GM19193 (cell line): ENCODE results near the gene RNF113A.

Experiments used
- POLR2A ChIP-seq: IDR thresholded peaks from 4 replicates; pipeline ENCODE4 v1.6.1; 2011; ENCODE audit not compliant: insufficient read depth, insufficient read length; ENCODE audit errors: extremely low read depth

RNF113A gene

DNA sequence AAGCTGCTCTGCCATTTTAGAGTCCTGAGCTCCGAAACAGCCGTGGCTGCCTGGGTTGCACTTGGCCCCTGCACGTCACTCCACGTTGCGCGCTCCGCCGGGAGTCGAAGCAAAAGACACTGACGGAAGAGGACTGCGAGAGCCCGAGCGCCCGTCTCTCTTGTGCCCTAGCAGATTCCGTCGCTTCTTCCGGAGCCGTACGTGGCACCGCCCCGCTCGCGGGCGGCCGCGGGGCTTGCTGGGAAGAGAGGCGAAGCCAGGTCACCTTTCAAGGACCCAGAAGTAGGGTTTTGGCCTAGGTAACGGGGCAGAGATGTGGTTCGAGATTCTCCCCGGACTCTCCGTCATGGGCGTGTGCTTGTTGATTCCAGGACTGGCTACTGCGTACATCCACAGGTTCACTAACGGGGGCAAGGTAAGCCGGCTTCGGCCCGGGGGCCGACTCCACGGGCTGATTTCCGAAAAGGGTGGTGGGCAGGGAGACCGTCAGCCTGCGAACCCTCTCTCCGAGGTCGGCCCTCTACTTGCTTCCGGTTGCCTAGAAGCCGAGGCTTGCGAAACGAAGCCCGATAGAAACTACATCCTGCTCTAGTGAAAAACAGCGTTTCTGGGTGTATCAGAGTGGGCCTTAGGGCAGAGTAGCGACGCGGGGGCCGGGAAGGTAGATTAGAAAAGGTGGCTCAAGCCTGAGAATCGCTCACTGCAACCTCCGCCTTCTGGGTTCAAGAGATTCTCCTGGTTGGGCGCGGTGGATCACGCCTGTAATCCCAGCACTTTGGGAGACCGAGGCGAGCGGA is at the start of gene RNF113A, which contains the start of gene NDUFA1:
TSS of gene RNF113A (minus strand) at position 135 of the 797 bp plus-strand sequence. CDS start at position 15, 120 bp downstream.
TSS of gene NDUFA1 (plus strand) at position 234 of the 797 bp plus-strand sequence. CDS start at position 314, 80 bp downstream.
- TF ChIP-seq POLR2A, result peak; percentile 86

DNA sequence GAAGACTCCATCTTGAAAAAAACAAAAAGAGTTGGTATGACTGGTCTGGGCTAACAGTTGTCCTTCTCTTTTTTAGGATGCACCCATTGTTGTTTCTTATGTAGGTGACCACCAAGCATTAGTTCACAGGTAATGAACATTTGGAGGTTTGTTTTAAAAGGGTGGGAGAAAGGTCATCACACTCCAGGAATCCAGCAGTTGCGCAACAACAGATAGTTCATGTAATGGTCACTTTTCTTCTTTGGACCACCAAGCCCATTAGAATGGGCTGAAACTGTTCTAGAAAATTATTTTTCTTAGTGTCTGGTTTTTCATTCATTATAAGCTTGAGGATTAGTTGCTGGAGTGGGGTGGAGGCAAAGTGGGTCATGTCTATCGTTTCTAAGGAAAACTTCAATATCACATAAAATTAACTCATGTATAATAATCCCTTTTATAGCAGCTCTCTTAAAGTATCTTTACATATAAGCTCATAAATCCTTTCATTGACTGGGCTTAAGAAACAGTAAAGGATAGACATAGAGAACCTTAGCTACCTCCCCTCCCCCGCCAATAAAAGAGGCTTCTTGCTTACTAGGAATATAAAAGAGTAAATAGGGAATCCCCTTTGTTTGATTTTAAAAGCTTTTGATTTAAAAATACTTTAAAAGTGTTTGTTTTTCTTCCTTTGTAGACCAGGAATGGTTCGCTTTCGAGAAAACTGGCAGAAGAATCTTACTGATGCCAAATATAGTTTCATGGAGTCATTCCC is 48.5 kb upstream of the RNF113A start:
- TF ChIP-seq POLR2A, result no peak

DNA sequence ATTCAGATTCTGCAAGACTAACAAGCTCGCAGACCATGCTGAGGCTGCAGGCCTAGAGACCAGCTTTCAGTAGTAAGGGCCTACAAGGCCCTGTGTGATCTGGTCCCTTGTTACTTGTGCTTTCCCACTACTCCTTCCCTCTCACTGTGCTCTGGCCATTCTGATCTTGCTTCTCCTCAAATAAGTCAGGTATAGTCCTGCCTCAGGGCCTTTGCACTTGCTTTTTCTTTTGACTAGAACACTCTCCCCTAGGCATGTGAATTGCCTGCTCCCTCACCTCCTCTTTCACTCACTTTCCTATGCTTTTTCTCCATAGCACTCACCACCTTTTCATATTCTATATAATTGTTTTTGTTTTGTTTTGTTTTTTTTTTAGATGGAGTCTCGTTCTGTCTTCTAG is 46.3 kb upstream of the RNF113A start:
- no peak for TF ChIP-seq POLR2A

DNA sequence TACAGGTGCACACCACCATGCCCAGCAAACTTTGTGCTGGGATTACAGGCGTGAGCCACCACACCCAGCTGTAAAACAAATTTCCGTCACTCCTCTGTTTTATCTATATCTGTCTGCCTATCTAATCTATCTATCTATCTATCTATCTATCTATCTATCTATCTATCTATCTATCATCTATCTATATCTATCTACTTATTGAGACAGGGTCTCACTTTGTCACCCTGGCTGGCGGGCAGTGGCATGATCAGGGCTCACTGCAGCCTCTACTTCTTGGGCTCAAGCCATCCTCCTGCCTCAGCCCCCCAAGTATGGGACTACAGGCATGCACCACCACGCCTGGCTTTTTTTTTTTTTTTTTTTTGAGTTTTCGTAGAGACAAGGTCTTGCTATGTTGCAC is 44.8 kb upstream of the RNF113A start:
- no peak for TF ChIP-seq POLR2A

DNA sequence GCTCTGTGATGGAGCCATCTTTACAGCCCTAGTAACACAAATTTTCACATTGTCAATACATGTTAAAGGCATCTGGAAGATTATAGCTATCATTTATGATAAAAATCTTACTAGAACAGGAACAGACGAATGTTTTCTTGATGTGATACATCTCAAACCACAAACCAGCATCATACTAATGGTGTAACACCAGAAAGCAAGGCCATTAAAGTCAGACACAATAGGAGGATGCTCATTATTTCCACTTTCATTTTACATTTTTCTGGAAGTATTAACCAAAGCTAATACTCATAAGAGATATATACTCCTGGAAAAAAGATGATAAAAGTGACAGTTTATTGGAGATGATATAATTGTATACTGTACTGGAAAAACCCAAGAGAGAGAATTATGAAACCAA is 29.4 kb upstream of the RNF113A start:
- no peak for TF ChIP-seq POLR2A

DNA sequence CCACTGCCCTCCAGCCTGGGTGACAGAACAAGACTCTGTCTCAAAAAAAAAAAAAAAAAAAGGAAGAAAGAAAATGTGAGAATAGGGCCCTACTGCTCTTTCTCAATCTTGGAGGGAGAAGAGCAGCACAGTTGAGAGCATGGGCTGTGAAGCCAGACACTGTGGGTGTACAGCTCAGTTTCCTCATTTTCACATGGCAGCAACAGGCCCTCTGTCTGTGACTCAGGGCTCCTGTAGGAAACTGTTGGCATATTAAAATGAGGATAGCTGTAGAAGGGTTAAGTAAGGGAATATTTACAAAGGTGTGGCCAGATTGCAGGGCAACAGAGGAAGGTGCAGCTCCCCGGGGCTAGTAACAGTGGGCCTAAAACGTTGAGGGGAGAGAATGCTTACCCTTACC is 27.6 kb upstream of the RNF113A start:
- TF ChIP-seq POLR2A, result no peak

DNA sequence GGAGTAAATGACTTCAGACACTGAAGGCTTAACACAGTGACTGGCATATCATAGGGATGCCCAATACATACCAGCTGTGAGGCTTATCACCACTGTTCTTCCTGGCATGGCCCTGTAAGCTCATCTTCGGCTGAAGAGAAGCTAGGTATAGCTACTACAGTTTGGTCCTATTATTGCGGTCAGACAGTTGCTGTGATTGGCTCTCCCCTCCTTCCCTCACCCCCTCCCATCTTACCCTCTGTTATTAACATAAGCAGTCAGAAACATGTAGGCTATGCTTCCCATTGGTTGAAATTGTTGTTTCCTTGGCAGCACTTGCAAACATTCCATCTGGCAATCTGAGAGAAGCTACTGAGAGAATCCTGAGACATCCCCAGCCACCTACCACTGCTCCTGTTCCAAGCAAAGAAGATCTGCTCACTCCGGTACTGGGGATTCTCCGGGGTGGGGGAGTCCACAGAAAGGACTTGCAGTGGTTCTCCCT is 24.4 kb upstream of the RNF113A start, which contains the start of gene AKAP14:
TSS of gene AKAP14 (plus strand) at position 51 of the 484 bp plus-strand sequence. CDS start 7,331 bp downstream, outside the sequence.
- no peak for TF ChIP-seq POLR2A

DNA sequence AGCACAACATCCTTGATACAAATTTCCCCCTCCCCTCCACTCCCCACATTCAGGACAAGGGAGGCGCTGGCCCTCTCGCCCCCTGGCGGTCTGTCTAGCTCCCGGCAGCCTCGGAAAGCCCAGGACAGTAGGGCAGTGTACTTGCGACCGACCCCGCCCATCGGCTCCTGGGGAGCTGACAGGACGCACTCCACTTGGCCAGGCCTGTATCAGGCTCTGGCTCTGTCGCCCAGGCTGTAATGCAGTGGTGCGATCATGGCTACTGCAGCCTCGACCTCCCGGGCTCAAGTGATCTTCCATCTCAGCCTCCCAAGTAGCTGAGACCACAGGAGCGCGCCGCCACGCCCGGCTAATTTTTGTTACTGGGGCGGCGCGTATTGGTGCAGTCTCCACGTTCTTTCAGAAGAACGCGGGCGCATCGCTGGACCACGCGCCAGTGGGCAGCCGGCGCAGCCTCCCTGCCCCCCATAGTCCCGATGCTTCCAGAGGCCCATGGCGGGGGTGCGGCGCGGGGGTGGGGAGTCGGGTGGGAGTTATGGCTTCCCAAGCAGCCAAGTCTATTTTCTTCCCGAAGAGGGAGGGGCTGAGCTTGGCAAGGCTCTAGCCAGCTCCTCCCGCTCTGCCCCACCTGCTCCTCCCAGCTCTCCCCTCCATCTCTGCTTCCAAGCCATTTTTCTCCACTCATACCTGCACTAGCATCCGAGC is 16.3 kb upstream of the RNF113A start:
- no peak for TF ChIP-seq POLR2A

DNA sequence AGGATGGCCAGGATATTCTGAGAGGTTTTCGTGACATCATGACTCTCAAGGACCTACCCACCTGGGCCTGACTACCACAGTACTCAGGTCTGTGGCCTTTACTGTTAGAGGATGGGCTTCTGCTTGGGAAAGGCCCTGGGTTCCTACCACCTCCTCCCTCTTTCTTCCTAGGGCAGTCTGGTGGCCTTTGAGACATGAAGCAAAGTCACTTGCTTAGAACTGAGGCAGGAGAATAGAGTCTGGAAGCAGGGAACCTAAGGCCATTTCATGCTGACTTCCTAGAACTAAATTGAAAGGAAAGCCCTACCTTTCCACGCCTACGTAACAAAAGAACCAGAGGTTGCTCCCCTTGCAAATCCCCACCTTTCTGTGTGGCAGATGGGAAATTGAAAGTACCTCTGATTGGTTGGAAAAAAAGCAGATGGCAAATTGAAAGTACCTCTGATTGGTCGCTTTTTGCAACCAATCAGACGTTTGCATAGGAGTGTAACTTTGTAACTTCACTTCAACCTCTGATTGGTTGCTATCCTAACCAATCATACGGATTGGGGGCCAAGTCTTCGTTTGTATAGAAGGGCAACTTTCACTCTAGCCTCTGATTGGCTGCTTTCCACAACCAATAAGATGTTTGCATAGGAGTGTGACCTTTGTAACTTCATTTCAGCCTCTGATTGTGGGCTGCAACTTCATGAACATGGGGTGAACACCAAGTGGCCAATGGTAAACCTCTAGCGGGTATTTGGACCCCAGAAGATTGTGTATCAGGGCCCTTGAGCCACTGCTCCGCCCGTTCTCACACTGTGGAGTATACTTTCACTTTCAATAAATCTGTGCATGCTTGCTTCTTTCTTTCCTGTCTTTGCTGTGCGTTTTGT is 14.3 kb upstream of the RNF113A start:
- TF ChIP-seq POLR2A, result no peak

DNA sequence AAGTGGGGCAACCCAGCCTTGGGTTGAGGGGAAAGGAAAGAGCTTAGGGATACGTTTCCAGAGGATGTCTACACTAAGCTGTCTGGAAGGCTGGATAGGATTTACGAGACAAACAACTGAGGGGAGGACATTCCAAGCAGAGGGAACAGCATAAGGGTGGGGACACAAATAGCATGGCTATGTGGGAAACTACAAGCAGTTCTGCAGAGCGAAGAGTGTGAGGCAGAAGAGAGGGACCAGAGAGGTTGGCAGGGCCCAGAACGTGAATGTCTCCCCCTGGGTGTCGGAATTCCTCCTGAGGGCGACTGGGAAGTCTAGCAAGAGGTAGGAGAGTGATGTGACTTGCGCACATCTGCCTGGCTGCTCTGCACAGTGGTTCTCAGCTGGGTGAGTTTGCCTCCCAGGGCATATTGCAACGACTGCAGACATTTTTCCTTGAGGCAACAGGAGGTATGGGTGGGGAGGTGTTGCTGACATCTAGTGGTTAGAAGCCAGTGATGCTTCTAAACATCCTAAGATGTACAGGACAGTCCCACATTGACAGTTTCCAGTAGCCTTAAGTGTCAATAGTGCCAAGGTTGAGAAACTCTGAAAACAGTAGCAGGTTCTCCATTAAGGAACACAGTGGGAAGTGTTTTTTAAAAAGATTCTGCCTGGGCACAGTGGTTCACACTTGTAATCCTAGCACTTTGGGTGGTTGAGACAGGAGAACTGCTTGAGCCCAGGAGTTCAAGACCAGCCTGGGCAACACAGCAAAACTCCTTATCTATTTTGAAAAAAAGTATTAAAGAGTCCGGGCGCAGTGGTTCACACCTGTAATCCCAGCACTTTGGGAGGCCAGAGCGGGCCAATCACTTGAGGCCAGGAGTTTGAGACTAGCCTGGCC is 9.3 kb upstream of the RNF113A start:
- TF ChIP-seq POLR2A, result no peak

DNA sequence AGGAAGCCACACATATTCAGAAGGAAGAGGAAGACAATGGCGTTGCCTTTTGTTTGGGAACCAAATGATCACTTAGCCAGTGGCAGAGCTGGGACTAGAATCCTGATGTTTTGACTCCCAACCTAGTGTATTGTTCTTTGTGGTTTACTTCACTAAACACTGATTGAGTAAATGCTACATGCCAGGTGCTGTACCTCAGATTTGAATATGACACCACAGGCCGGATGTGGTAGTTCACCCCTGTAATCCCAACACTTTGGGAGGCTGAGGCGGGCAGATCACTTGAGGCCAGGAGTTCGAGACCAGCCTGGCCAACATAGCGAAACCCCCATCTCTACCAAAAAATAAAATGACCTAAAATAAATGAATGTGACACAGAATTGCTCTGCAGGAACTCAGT is 8.5 kb upstream of the RNF113A start:
- no peak for TF ChIP-seq POLR2A

DNA sequence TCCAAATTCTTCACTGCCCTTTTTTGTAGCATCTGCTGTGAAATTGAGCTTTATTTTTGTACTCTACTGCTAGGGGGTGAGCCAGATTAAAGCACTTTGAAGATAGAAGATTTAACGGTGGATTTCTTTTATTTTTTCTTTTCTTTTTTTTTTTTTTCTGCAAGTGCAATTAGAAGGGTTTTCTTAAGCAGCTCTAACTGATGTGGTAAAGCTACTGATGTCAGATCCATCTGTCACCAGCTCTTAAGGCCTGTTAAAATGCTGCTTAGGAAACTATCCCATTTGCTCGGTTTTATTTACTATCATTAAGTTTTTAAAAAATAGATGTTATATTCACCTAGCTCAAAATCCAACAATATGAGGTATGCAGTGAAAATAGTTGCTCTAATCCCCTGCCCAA is 7.2 kb upstream of the RNF113A start:
- TF ChIP-seq POLR2A, result no peak

DNA sequence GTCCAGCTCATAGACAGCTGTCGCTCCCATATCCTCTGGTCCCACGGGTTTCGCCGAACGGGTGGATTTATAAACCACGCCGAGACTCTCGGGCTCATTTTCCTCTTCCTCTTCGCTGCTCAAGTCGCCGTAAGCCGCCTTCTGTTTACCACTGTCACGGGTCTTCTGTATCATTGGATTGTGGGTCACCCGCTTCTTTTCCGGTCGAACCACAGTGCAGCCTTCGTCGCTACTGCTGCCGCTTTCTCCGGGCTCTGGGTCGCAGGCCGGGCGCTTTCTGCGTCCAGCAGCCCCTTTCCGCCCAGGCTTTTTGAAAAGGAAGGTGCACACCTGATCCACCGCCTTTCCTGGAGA is 311 bp downstream of the RNF113A start:
- TF ChIP-seq POLR2A, result no peak
